GM12878 (cell line): ENCODE measurements around the gene GYG2. TPM values are rescaled to one million over a fixed set of nuclear protein-coding genes. Genes with fewer than 3 reads are reported as not detected.

Experiments used
- ATAC-seq: fragments of 200-7000 bp; cut with Tn5 transposase; 3 replicates; pipeline ENCODE4 v1.9.1; 2020; ENCODE audit warnings: mild to moderate bottlenecking, moderate library complexity
- BruUV-seq: library from RNA; stranded (reverse); fragments of 400-500 nt; replicated peaks from 2 replicates; lab custom pipeline; 2021; lab: Mats Ljungman, UMichigan
- CTCF ChIA-PET: fragments of 300-600 bp; sonication (Branson Sonifier 250); formaldehyde crosslinking; extraction: SDS; loops from one replicate; lab custom pipeline; 2021; ENCODE audit warnings: inconsistent platforms; lab: Yijun Ruan, JAX
- POLR2A ChIA-PET: fragments of 350-600 bp; formaldehyde crosslinking; extraction: SDS; loops from one replicate; lab custom pipeline; 2021; ENCODE audit warnings: inconsistent platforms; lab: Charles Lee
- RAD21 ChIA-PET: fragments of 300-600 bp; sonication (Branson Sonifier 250); formaldehyde crosslinking; loops from one replicate; lab custom pipeline; 2023; ENCODE audit warnings: antibody characterized with exemption; ENCODE audit not compliant: unreplicated experiment; lab: Charles Lee
- SMC1A ChIA-PET: fragments of 300-600 bp; sonication (Branson Sonifier 250); formaldehyde crosslinking; loops from one replicate; lab custom pipeline; 2023; ENCODE audit not compliant: unreplicated experiment, uncharacterized antibody; lab: Charles Lee
- DNase-seq: peaks from one replicate; pipeline ENCODE4 v3.0.0-alpha.2; 2011; ENCODE audit warnings: low read depth, low spot score
- FAIRE-seq: peaks from 3 replicates; lab custom pipeline; 2011; peaks lifted over from hg19 to GRCh38; lab: Jason Lieb, UNC
- H2AFZ ChIP-seq: 2 replicates; pipeline ENCODE4 v1.6.0; 2011; ENCODE audit warnings: low read depth, low read length, control low read depth; ENCODE audit not compliant: control insufficient read depth
- H3K27ac ChIP-seq: 2 replicates; pipeline ENCODE4 v1.5.1; 2011; ENCODE audit warnings: control low read depth; ENCODE audit not compliant: control insufficient read depth, insufficient read depth
- H3K27me3 ChIP-seq, 2 experiments: replicated peaks in 1 of 2; 2 replicates each; pipeline versions ENCODE4 v1.6.0 to v1.6.1; 2011; ENCODE audit warnings: low read length in 1 of 2; ENCODE audit not compliant: control insufficient read depth in 2 of 2, insufficient read depth in 2 of 2
- H3K36me3 ChIP-seq, 2 experiments: 2 replicates each; pipeline ENCODE4 v1.5.1; 2011; ENCODE audit warnings: low read length in 1 of 2; ENCODE audit not compliant: control insufficient read depth in 2 of 2, insufficient read depth in 2 of 2
- H3K4me1 ChIP-seq: 2 replicates; pipeline ENCODE4 v1.6.1; 2011; ENCODE audit warnings: mild to moderate bottlenecking, low read length, moderate library complexity, mixed read lengths; ENCODE audit not compliant: control insufficient read depth, insufficient read depth
- H3K4me2 ChIP-seq: 2 replicates; pipeline ENCODE4 v1.6.0; 2011; ENCODE audit warnings: control low read depth; ENCODE audit not compliant: control insufficient read depth, insufficient read depth
- H3K4me3 ChIP-seq: fragments of 200-600 bp; sonication (generic); 2 replicates; pipeline ENCODE4 v1.5.1; 2016
- H3K79me2 ChIP-seq: 2 replicates; pipeline ENCODE4 v1.6.0; 2011; ENCODE audit warnings: low read length; ENCODE audit not compliant: control insufficient read depth, insufficient read depth
- H3K9ac ChIP-seq: 2 replicates; pipeline ENCODE4 v1.8.0; 2011; ENCODE audit warnings: low read length, control low read depth, mixed read lengths; ENCODE audit not compliant: control insufficient read depth, insufficient read depth
- H3K9me3 ChIP-seq: replicated peaks from 3 replicates; pipeline ENCODE4 v1.5.1; 2011; ENCODE audit warnings: mild to moderate bottlenecking, low read length; ENCODE audit not compliant: control insufficient read depth, insufficient read depth
- H4K20me1 ChIP-seq: 2 replicates; pipeline ENCODE4 v1.6.0; 2011; ENCODE audit not compliant: control insufficient read depth, insufficient read depth
- BRCA1 ChIP-seq: IDR thresholded peaks from 2 replicates; pipeline ENCODE4 v1.6.1; 2011; ENCODE audit warnings: low read depth, low read length, improper control_type of control experiment
- IKZF2 ChIP-seq, 2 experiments: fragments of 450-650 bp; IDR thresholded peaks; 2 replicates each; pipeline ENCODE4 v1.6.1; 2017; ENCODE audit warnings: mild to moderate bottlenecking in 2 of 2, moderate library complexity in 2 of 2
- KDM1A ChIP-seq: fragments of 200-600 bp; sonication (generic); IDR thresholded peaks from 2 replicates; pipeline ENCODE4 v1.6.1; 2016; ENCODE audit warnings: borderline replicate concordance
- KLF5 ChIP-seq: fragments of 450-650 bp; IDR thresholded peaks from 2 replicates; pipeline ENCODE4 v1.6.1; 2014; ENCODE audit warnings: mild to moderate bottlenecking; ENCODE audit not compliant: partially characterized antibody
- LARP7 ChIP-seq: fragments of 450-650 bp; IDR thresholded peaks from 2 replicates; pipeline ENCODE4 v1.6.1; 2017; ENCODE audit warnings: mild to moderate bottlenecking
- PAX8 ChIP-seq: fragments of 450-650 bp; IDR thresholded peaks from 2 replicates; pipeline ENCODE4 v1.6.1; 2017; ENCODE audit warnings: mild to moderate bottlenecking, moderate library complexity
- PKNOX1 ChIP-seq: fragments of 450-650 bp; IDR thresholded peaks from 2 replicates; pipeline ENCODE4 v1.6.1; 2016; ENCODE audit warnings: mild to moderate bottlenecking
- PML ChIP-seq: IDR thresholded peaks from 2 replicates; pipeline ENCODE4 v1.6.1; 2012; ENCODE audit warnings: low read length, inconsistent platforms
- SIN3A ChIP-seq: IDR thresholded peaks from 2 replicates; pipeline ENCODE4 v1.6.1; 2012; ENCODE audit warnings: low read depth, low read length, improper control_type of control experiment
- SMAD1 ChIP-seq: fragments of 450-650 bp; IDR thresholded peaks from 2 replicates; pipeline ENCODE4 v1.6.1; 2018; ENCODE audit warnings: mild to moderate bottlenecking, low read depth; ENCODE audit not compliant: partially characterized antibody
- ZBTB11 ChIP-seq: fragments of 450-650 bp; formaldehyde crosslinking; IDR thresholded peaks from 2 replicates; pipeline ENCODE4 v1.5.0; 2022; ENCODE audit warnings: mild to moderate bottlenecking, missing genetic modification characterization
- ZBTB33 ChIP-seq: fragments of 450-650 bp; IDR thresholded peaks from 2 replicates; pipeline ENCODE4 v1.6.1; 2017; ENCODE audit warnings: mild to moderate bottlenecking
- ZBTB40 ChIP-seq: fragments of 450-650 bp; IDR thresholded peaks from 2 replicates; pipeline ENCODE4 v1.6.1; 2016; ENCODE audit warnings: mild to moderate bottlenecking, moderate library complexity, borderline replicate concordance
- ZNF384 ChIP-seq: IDR thresholded peaks from 2 replicates; pipeline ENCODE4 v1.6.1; 2012; ENCODE audit warnings: low read depth, mild to moderate bottlenecking, low read length, improper control_type of control experiment, borderline replicate concordance
- WGBS: methylation state at CpG from one replicate; pipeline ENCODE4 v1.1.6; 2016; ENCODE audit warnings: low lambda C conversion rate; ENCODE audit not compliant: insufficient replicate concordance, insufficient coverage; ENCODE audit errors: missing lambda C conversion rate; 5-methylcytosine and 5-hydroxymethylcytosine counted together
- in situ Hi-C: fragments of 300-500 bp; cut with MboI; formaldehyde crosslinking; loops from 9 replicates; pipeline ENCODE4 v1.14.3; 2018; ENCODE audit warnings: mixed read lengths
- intact Hi-C: fragments of 100-400 bp; cut with micrococcal nuclease; formaldehyde crosslinking; loops from one replicate; pipeline ENCODE4 v1.14.2; 2022; ENCODE audit not compliant: unreplicated experiment
- polyA plus RNA-seq, 11 experiments: library from polyadenylated mRNA; depleted of rRNA in 4 of 11; unstranded in 6 of 11; stranded (reverse) in 5 of 11; fragments of >200 nt; fragmentation: Nextera tagmentation in 4 of 11; fragmentation: Illumina TruSeq in 1 of 11; extraction: Ambion mirVana in 4 of 11; extraction: Trizol in 1 of 11; gene quantifications; 1 replicate in 1 of 11; 2 replicates in 10 of 11; pipeline versions ENCODE4 v1.2.1 to v1.2.3, GENCODE V29; 2011 to 2016; ENCODE audit warnings: inconsistent platforms in 2 of 11, missing spikeins in 2 of 11, low read depth in 1 of 11
- total RNA-seq, 4 experiments: library from RNA; depleted of rRNA in 3 of 4; stranded (reverse); fragments of >200 nt in 3 of 4; fragmentation: Illumina TruSeq in 1 of 4; extraction: Trizol in 1 of 4; gene quantifications; 2 replicates each; pipeline versions ENCODE4 v1.2.1 to v1.2.3, GENCODE V29; 2013 to 2021

Gene GYG2
- total and polyA plus RNA-seq, 10 of the 15 experiments (the other 5 are each of a cell fraction or from before 2014, with no cell fraction given), result 0.05 TPM; not detected in 9

GRCh38 chrX:2793752-2794151 lies 35.0 kb upstream of the GYG2 start:
- no peak overlapping the region for H3K4me2 ChIP-seq
- H3K36me3 ChIP-seq, result no peaks in the 10 kb centered on the region
- WGBS, result 9% methylated on average over 7 of the region's 7 CpGs
- no peaks in the 10 kb centered on the region for H3K4me1 ChIP-seq
- in situ Hi-C loops (no loop called here), intact Hi-C loops (no loop called here)
- BruUV-seq, result no TSS peak
- no peak overlapping the region for H2AFZ ChIP-seq
- no peak overlapping the region for H3K4me3 ChIP-seq
- H3K27me3 ChIP-seq, result peaks cover 0 to 1% of the 10 kb centered on the region in 2 experiments; a peak in 1 of 4 replicates
- SMC1A ChIA-PET, result no interaction called here
- DNase-seq (no peak), ATAC-seq (no peak), FAIRE-seq (no peak)
- no peak overlapping the region for H3K9ac ChIP-seq
- no peaks in the 10 kb centered on the region for H3K79me2 ChIP-seq
- no peaks in the 10 kb centered on the region for H3K9me3 ChIP-seq
- RAD21 ChIA-PET, result no interaction called here
- CTCF ChIA-PET, result no interaction called here
- POLR2A ChIA-PET, result no interaction called here
- no peak overlapping the region for H3K27ac ChIP-seq
- H4K20me1 ChIP-seq, result no peaks in the 10 kb centered on the region
- TF ChIP-seq SMAD1, result no peak
- TF ChIP-seq SIN3A, result no peak
- TF ChIP-seq PAX8, result no peak
- TF ChIP-seq ZBTB11 (CRISPR knock-in tag), result no peak
- no peak for TF ChIP-seq IKZF2 (IDR thresholded peaks at IDR 0.05)
- TF ChIP-seq PML, result no peak
- no peak for TF ChIP-seq BRCA1
- TF ChIP-seq ZBTB40, result no peak
- TF ChIP-seq PKNOX1, result no peak
- TF ChIP-seq KDM1A, result no peak
- no peak for TF ChIP-seq KLF5
- no peak for TF ChIP-seq LARP7
- no peak for TF ChIP-seq ZBTB33
- TF ChIP-seq ZNF384, result no peak
